ENCODE results near the gene TRPM3.
"Not testable (repeated sequence)": the region's sequence is repeated elsewhere in the genome, so short reads cannot be mapped to it uniquely, and the experiment has no call there.

The TRPM3 gene

DNA sequence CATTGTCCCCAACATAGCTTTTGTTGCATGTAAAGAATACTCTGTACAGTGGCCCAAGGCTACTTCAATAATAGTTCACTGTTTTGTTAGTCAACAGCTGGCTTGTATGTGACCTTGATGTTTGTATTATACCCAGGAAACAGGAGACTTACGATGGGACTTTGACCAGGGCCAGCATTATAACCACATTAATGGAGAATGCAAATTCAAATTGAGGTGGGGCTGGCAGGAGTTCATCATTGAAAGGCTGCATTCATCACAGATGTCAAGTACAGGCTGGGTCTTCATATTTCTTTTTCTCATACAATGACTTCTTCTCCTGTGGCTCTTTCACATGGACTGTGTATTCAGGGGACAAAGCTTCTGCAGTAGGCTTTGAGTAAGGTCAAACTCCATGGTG lies 396.6 kb downstream of the TRPM3 start:
- not testable (repeated sequence) for DNase-seq

- not testable (repeated sequence) for DNase-seq
Measured at GRCh38 chr9:70724025-70724424, 397.4 kb downstream of the TRPM3 start.

DNA sequence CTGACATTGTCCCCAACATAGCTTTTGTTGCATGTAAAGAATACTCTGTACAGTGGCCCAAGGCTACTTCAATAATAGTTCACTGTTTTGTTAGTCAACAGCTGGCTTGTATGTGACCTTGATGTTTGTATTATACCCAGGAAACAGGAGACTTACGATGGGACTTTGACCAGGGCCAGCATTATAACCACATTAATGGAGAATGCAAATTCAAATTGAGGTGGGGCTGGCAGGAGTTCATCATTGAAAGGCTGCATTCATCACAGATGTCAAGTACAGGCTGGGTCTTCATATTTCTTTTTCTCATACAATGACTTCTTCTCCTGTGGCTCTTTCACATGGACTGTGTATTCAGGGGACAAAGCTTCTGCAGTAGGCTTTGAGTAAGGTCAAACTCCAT lies 414.6 kb downstream of the TRPM3 start:
- not testable (repeated sequence) for DNase-seq

- no peak for DNase-seq
Measured at GRCh38 chr9:70701163-70701562, 420.3 kb downstream of the TRPM3 start.

GRCh38 chr9:70696694-70697335 lies 424.6 kb downstream of the TRPM3 start:
- no peak for DNase-seq

GRCh38 chr9:70694758-70695157 lies 426.7 kb downstream of the TRPM3 start:
- DNase-seq, result no peak

GRCh38 chr9:70693186-70693585 lies 428.2 kb downstream of the TRPM3 start:
- DNase-seq, result no peak

- DNase-seq, result no peak
Measured at GRCh38 chr9:70692431-70692830, 429.0 kb downstream of the TRPM3 start.

DNA sequence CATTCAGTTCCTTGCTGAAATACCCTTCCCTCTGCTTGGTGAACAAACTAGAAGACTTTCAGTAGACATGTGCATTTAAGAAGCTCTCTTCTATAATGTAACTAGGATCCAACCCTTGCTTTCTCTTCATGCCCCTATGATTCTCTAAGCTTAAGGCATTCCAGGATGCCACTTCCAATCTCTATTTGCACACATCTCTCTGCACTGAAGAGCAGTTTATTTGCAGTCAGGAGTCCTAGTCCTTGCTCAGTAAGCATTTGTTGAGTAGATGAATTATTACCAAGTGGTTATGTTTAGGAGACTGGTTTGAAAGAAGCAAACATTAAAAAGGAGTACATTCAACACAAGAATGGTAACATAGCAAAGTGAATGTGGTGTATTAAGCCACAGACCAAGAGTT lies 432.7 kb downstream of the TRPM3 start:
- no peak for DNase-seq

DNA sequence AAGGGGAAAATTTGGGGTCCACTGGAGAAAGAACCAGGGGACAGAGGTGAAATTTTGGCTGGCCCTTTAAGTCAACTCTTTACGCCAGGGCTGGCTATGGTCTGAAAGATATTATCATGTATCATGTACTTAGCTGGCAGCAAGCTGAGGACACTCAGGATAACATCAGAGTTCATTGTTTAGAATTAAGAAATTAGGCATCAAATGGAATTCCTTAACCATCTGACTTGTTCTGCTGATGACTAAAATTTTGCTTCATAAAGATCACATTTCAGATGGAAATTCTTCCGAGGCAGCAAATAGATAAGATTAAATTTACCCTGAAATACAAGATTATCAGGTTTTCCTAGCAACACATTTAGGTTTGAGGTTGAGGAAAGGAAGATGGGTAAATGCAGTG lies 437.6 kb downstream of the TRPM3 start:
- DNase-seq, result no peak

GRCh38 chr9:70682298-70682697 lies 439.1 kb downstream of the TRPM3 start:
- no peak for DNase-seq

- DNase-seq, result no peak
Measured at GRCh38 chr9:70679845-70680244, 441.6 kb downstream of the TRPM3 start.

GRCh38 chr9:70678153-70678552 lies 443.3 kb downstream of the TRPM3 start:
- no peak for DNase-seq

- DNase-seq, result no peak
Measured at GRCh38 chr9:70677055-70677735, 444.2 kb downstream of the TRPM3 start.

DNA sequence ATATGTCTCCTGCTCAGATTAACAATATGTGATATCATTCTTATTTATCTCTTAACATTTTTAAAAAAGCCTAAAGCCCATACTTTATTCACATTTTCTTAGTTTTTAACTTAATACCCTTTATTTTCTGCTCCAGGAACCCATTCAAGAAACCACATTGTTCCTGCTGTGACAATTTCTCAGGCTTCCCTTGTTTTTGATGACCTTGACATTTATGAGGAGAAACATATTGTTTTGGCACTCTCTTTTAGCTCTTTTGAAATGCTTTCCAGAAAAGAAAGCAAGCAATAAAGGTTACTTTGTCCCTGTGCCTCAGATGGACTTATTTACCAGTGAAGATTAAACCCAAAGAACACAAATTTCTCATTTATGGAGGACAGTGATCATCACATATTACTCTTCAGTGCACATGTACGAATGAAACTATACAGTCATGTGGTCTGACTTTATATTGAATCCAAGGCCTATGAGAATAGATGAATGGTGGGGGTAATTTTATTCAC lies 445.5 kb downstream of the TRPM3 start:
- DNase-seq, result no peak

DNA sequence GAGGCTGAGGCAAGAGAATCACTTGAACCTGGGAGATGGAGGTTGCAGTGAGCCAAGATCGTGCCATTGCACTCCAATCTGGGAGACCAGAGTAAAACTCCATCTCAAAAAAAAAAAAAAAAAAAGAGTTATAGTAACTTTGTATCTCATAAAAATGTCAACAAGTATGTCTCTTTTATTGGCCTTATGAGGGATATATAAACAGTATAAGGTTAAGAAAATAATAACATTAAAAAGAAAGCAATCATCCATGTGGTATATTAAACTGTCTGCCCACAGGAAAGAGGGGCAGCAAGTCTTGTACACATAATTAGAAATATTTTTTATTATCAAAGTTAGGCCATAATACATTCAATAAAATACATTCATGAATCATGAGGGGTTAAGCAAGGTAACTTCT lies 447.6 kb downstream of the TRPM3 start:
- no peak for DNase-seq

DNA sequence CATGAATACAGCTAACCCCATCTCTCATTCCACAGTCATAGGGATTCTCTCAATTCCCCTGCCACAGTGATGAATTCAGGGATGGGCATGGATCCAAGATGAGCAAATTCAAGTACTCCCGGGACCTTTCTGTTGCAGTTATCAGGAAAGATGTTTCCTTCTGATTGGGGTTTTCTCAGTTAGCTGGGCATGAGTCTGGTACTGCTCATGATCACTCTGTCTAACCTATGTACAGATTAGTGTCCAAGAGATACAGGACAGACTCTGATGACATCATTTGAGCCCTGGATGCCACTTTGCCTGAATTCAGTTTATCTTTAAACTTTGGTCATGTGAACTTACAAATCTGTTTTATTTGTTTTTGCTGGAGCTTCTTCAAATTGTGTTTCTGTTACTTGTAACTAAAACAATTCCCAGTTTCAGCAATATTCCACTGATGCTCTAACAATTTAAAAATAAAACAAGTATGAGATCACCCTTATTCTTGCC lies 449.2 kb downstream of the TRPM3 start:
- no peak for DNase-seq

- no peak for DNase-seq
Measured at GRCh38 chr9:70668751-70669150, 452.7 kb downstream of the TRPM3 start.

DNA sequence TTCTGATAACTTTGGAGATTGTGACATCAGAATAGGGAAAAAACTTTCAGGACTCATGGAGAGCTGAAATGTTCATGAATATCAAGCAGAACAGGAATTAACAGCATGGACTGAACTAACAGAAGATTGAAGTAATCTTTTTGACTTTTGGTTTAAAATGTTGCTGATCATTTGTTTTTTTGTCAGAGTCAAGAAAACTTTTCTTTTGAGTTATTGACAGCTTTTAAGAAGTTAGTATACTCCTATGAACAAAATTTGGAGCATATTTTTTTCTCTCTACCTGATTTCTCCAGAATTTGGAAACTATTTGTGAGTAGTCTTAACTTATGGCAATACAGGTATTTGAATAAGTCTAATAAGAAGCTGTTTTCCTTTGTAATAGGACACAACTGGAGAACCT lies 462.7 kb downstream of the TRPM3 start:
- DNase-seq, result no peak

GRCh38 chr9:70656281-70656680 lies 465.1 kb downstream of the TRPM3 start:
- no peak for DNase-seq

DNA sequence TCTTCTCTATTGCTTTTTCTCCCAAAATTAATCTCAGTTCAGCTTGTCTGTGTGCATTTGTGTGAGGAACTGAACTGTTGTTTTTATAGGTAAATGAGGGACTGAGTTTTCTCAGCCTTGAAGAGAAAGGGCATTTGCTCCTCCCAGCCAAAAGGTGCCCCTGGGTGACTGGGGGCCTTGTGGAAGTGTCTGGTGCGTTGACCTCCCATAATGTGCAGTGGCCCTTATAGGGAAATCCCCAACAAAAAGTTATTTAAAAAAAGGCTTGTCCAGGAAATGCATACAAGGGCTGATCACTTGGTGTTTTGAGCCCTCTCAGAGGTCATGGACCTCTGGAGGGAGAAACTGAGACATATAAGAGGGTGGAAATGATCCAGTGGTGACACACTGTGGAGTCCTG lies 467.3 kb downstream of the TRPM3 start:
- DNase-seq, result no peak

DNA sequence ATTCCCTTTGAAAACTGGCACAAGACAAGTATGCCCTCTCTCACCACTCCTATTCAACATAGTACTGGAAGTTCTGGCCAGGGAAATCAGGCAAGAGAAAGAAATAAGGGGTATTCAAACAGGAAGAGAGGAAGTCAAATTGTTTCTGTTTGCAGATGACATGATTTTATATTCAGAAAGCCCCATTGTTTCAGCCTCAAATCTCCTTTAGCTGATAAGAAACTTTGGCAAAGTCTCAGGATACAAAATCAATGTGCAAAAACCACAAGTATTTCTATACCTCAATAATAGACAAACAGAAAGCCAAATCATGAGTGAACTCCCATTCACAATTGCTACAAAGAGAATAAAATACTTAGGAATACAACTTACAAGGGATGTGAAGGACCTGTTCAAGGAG lies 476.8 kb downstream of the TRPM3 start:
- not testable (repeated sequence) for DNase-seq

DNA sequence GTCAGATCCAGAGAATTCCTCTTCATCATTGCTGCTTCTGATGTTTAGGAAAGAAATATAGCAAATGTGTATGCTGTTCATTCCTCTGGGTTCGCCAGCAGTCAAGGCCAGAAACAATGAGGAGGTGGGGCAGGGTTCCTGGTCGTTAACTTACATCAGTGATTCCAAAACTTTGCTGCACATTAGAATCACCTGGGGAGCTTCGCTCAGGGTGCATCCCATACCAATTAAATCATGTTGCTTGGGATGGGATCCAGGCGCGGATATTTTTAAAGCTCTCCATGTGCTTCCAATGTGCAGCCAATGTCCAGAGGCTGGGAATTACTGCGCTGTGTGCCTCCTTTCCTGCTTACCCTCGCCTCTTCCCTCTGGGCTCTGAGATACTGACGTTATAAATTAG lies 479.1 kb downstream of the TRPM3 start:
- no peak for DNase-seq

- no peak for DNase-seq
Measured at GRCh38 chr9:70641631-70642030, 479.8 kb downstream of the TRPM3 start.

- DNase-seq, result no peak
Measured at GRCh38 chr9:70641031-70641430, 480.4 kb downstream of the TRPM3 start.
